Astrocyte of the hippocampus (primary cell): ENCODE data around the gene MSX2.

Source experiments
- DNase-seq: peaks from one replicate; pipeline ENCODE4 v3.0.0; 2011; ENCODE audit warnings: low read depth, low spot score

MSX2 gene

GRCh38 chr5:174724484-174725260 lies at the start of gene MSX2:
Gene MSX2 (plus strand): TSS chr5:174724582. CDS start chr5:174724660, 78 bp downstream.
- DNase-seq: peak; percentile 96

GRCh38 chr5:174675110-174675509 lies 49.3 kb upstream of the MSX2 start:
- DNase-seq: no peak

GRCh38 chr5:174675916-174676315 lies 48.5 kb upstream of the MSX2 start:
- no peak for DNase-seq

GRCh38 chr5:174678107-174678506 lies 46.3 kb upstream of the MSX2 start:
- no peak for DNase-seq

GRCh38 chr5:174680901-174681565 lies 43.3 kb upstream of the MSX2 start:
- no peak for DNase-seq

- DNase-seq: no peak
These were observed 36.9 kb upstream of the MSX2 start for GRCh38 chr5:174687503-174687902.

GRCh38 chr5:174688441-174689354 lies 35.7 kb upstream of the MSX2 start:
- no peak for DNase-seq

- DNase-seq: peak; percentile 21
These were observed 34.1 kb upstream of the MSX2 start for GRCh38 chr5:174690271-174690670.

GRCh38 chr5:174692381-174692780 lies 32.0 kb upstream of the MSX2 start:
- DNase-seq: no peak

- DNase-seq: no peak
These were observed 31.4 kb upstream of the MSX2 start for GRCh38 chr5:174692982-174693422.

- DNase-seq: no peak
These were observed 30.5 kb upstream of the MSX2 start for GRCh38 chr5:174693697-174694385.

GRCh38 chr5:174694611-174695010 lies 29.8 kb upstream of the MSX2 start:
- DNase-seq: no peak

- no peak for DNase-seq
These were observed 26.2 kb upstream of the MSX2 start for GRCh38 chr5:174698156-174698555.

- DNase-seq: no peak
These were observed 25.3 kb upstream of the MSX2 start for GRCh38 chr5:174699131-174699530.

GRCh38 chr5:174706997-174707572 lies 17.3 kb upstream of the MSX2 start:
- DNase-seq: no peak

- DNase-seq: no peak
These were observed 16.7 kb upstream of the MSX2 start for GRCh38 chr5:174707671-174708070.

- DNase-seq: no peak
These were observed 15.7 kb upstream of the MSX2 start for GRCh38 chr5:174708476-174709207.

- DNase-seq: no peak
These were observed 9.6 kb upstream of the MSX2 start for GRCh38 chr5:174714751-174715150.

- no peak for DNase-seq
These were observed 8.6 kb upstream of the MSX2 start for GRCh38 chr5:174715804-174716203.

- no peak for DNase-seq
These were observed 6.4 kb upstream of the MSX2 start for GRCh38 chr5:174717826-174718455.
